Lower leg skin (tissue), 3 donors: ENCODE data around the gene FGF12.

ENCODE experiments used
- CTCF ChIP-seq, 3 donors: fragments of 450-650 bp; IDR thresholded peaks; one replicate each; pipeline ENCODE4 v1.5.1; 2016; ENCODE audit warnings: antibody characterized with exemption in 3 of 3, mild to moderate bottlenecking in 3 of 3, moderate library complexity in 2 of 3
- POLR2A ChIP-seq, 2 donors: fragments of 450-650 bp; IDR thresholded peaks; one replicate each; pipeline ENCODE4 v1.6.1; 2016 to 2017; ENCODE audit warnings: antibody characterized with exemption in 2 of 2, mild to moderate bottlenecking in 1 of 2, moderate library complexity in 1 of 2

DNA sequence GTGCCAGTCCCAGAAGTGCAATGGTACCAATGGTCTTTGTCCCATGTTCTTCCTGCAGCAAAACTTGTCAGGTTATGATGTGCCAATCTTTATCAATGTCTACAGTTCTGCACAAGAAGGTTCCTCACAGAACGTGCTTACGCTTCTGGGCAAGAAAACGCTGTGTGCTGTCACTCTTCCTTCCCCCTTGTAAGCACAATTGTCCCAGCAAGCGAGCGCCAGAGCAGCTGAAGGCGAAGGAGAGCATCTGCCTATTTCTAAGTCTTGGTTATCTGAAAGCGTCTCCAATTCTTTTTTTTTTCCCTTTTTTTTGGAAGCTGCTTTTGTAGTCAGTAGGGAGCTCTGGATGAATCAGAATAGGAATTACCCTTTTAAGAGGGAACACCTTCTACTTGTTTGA, 514.4 kb downstream of the FGF12 start:
- TF ChIP-seq CTCF (IDR thresholded peaks at IDR 0.05) (no peak), POLR2A (IDR thresholded peaks at IDR 0.05) (no peak)
